ENCODE data around the gene WDR31.

Gene WDR31

GRCh38 chr9:113363336-113363735 lies 23.3 kb upstream of the WDR31 start:
- DNase-seq (ENCODE audit: low read depth), result no peak
- TF ChIP-seq CTCF (conservative IDR thresholded peaks at IDR 0.05; ENCODE audit: low read length), result no peak
- H3K4me3 ChIP-seq (ENCODE audit: low read length), result no peak overlapping the region

- no peak overlapping the region for H3K4me3 ChIP-seq (ENCODE audit: low read length)
- no peak for TF ChIP-seq CTCF (conservative IDR thresholded peaks at IDR 0.05; ENCODE audit: low read length)
- DNase-seq (ENCODE audit: low read depth), result peak; percentile 51
Observed at GRCh38 chr9:113361304-113362018, 21.4 kb upstream of the WDR31 start.

GRCh38 chr9:113360242-113360842 lies 20.3 kb upstream of the WDR31 start:
- H3K4me3 ChIP-seq (ENCODE audit: low read length), result no peak overlapping the region
- no peak for DNase-seq (ENCODE audit: low read depth)
- no peak for TF ChIP-seq CTCF (conservative IDR thresholded peaks at IDR 0.05; ENCODE audit: low read length)

GRCh38 chr9:113359385-113359784 lies 19.3 kb upstream of the WDR31 start:
- no peak overlapping the region for H3K4me3 ChIP-seq (ENCODE audit: low read length)
- no peak for DNase-seq (ENCODE audit: low read depth)
- TF ChIP-seq CTCF (conservative IDR thresholded peaks at IDR 0.05; ENCODE audit: low read length), result no peak

GRCh38 chr9:113356686-113357292 lies 16.7 kb upstream of the WDR31 start:
- no peak overlapping the region for H3K4me3 ChIP-seq (ENCODE audit: low read length)
- no peak for TF ChIP-seq CTCF (conservative IDR thresholded peaks at IDR 0.05; ENCODE audit: low read length)
- no peak for DNase-seq (ENCODE audit: low read depth)

- H3K4me3 ChIP-seq (ENCODE audit: low read length), result no peak overlapping the region
- DNase-seq (ENCODE audit: low read depth), result no peak
- TF ChIP-seq CTCF (conservative IDR thresholded peaks at IDR 0.05; ENCODE audit: low read length), result peak; percentile 32
Observed at GRCh38 chr9:113355040-113355596, 15.0 kb upstream of the WDR31 start.

All from AG10803 (cell line).